MM.1S (cell line): Measurements from ENCODE around the gene CCDC88B.

Experiments
- DNase-seq: peaks from one replicate; pipeline ENCODE4 v3.0.0-alpha.2; 2015
- H2AFZ ChIP-seq: fragments of 300-600 bp; sonication (generic); 2 replicates; pipeline ENCODE4 v1.6.0; 2016; ENCODE audit warnings: antibody characterized with exemption, low read length
- H3F3A ChIP-seq: fragments of 300-600 bp; sonication (generic); 2 replicates; pipeline ENCODE4 v1.6.1; 2016; ENCODE audit warnings: mild to moderate bottlenecking, antibody characterized with exemption, low read length, moderate library complexity, mixed read lengths; ENCODE audit not compliant: insufficient read depth
- H3K27ac ChIP-seq: fragments of 300-600 bp; sonication (generic); 2 replicates; pipeline ENCODE4 v1.5.1; 2016; ENCODE audit warnings: mild to moderate bottlenecking, low read length
- H3K27me3 ChIP-seq: fragments of 300-600 bp; sonication (generic); replicated peaks from 2 replicates; pipeline ENCODE4 v1.6.0; 2016; ENCODE audit warnings: low read length; ENCODE audit not compliant: insufficient read depth
- H3K36me3 ChIP-seq: fragments of 300-600 bp; sonication (generic); replicated peaks from 2 replicates; pipeline ENCODE4 v1.6.1; 2016; ENCODE audit warnings: mild to moderate bottlenecking, low read length, mixed read lengths; ENCODE audit not compliant: insufficient read depth
- H3K4me1 ChIP-seq: fragments of 300-600 bp; sonication (generic); 2 replicates; pipeline ENCODE4 v1.6.1; 2016; ENCODE audit warnings: low read length, mixed read lengths
- H3K4me2 ChIP-seq: fragments of 300-600 bp; sonication (generic); 2 replicates; pipeline ENCODE4 v1.6.0; 2016; ENCODE audit warnings: low read depth, low read length
- H3K4me3 ChIP-seq: fragments of 300-600 bp; sonication (generic); 2 replicates; pipeline ENCODE4 v1.5.1; 2016; ENCODE audit warnings: low read length, mixed read lengths
- H3K79me2 ChIP-seq: fragments of 300-600 bp; sonication (generic); 2 replicates; pipeline ENCODE4 v1.6.1; 2016; ENCODE audit warnings: mixed run types, low read length, mixed read lengths
- H3K9ac ChIP-seq: fragments of 300-600 bp; sonication (generic); 2 replicates; pipeline ENCODE4 v1.6.1; 2016; ENCODE audit warnings: low read length, mixed read lengths
- H3K9me2 ChIP-seq: fragments of 300-600 bp; sonication (generic); replicated peaks from 2 replicates; pipeline ENCODE4 v1.6.1; 2016; ENCODE audit warnings: mild to moderate bottlenecking, low read length, mixed read lengths; ENCODE audit not compliant: insufficient read depth
- H3K9me3 ChIP-seq: fragments of 300-600 bp; sonication (generic); replicated peaks from 2 replicates; pipeline ENCODE4 v1.6.1; 2016; ENCODE audit warnings: mild to moderate bottlenecking, low read length, mixed read lengths; ENCODE audit not compliant: insufficient read depth
- H4K20me1 ChIP-seq: fragments of 300-600 bp; sonication (generic); 2 replicates; pipeline ENCODE4 v1.6.1; 2016; ENCODE audit warnings: mild to moderate bottlenecking, low read length, moderate library complexity, mixed read lengths; ENCODE audit not compliant: insufficient read depth
- CTCF ChIP-seq: fragments of 300-600 bp; sonication (generic); IDR thresholded peaks from 2 replicates; pipeline ENCODE4 v1.5.1; 2016; ENCODE audit warnings: antibody characterized with exemption, low read length, mixed read lengths
- EZH2 ChIP-seq: fragments of 300-600 bp; sonication (generic); optimal IDR thresholded peaks from 2 replicates; pipeline ENCODE3; 2017; ENCODE audit warnings: low read depth, mild to moderate bottlenecking, antibody characterized with exemption, low read length, mixed read lengths
- EZH2phosphoT487 ChIP-seq: fragments of 300-600 bp; sonication (generic); IDR thresholded peaks from 2 replicates; pipeline ENCODE4 v1.6.1; 2018; ENCODE audit warnings: antibody characterized with exemption, low read length

CCDC88B gene

GRCh38 chr11:64339754-64340408, at the start of gene CCDC88B:
Gene CCDC88B (plus strand): TSS chr11:64340204. CDS start chr11:64340267, 63 bp downstream.
- no peaks in the 10 kb centered on the region for H3K9me2 ChIP-seq
- H3K4me3 ChIP-seq: peak within 1 kb of the TSS; percentile 85
- H3K4me1 ChIP-seq: peaks cover 7% of the 10 kb centered on the region
- peak within 1 kb of the TSS; percentile 94 for H3K4me2 ChIP-seq
- H3F3A ChIP-seq: peaks cover 9% of the 10 kb centered on the region
- no peaks in the 10 kb centered on the region for H3K9me3 ChIP-seq
- DNase-seq: peak; percentile 84
- TF ChIP-seq EZH2 (no peak), EZH2phosphoT487 (no peak), CTCF (no peak)
- H2AFZ ChIP-seq: peak within 1 kb of the TSS; percentile 80
- H3K9ac ChIP-seq: peak within 1 kb of the TSS; percentile 78
- H3K27ac ChIP-seq: peak within 1 kb of the TSS; percentile 53; the same call in 1 of the 2 replicates
- no peaks in the 10 kb centered on the region for H3K27me3 ChIP-seq
- peaks cover 39% of the 10 kb centered on the region for H3K79me2 ChIP-seq
- H3K36me3 ChIP-seq: no peaks in the 10 kb centered on the region
- H4K20me1 ChIP-seq: no peaks in the 10 kb centered on the region

- Histone ChIP-seq H3K27me3 (peaks cover 45% of the 10 kb centered on the region), H3K36me3 (no peaks in the 10 kb centered on the region), H4K20me1 (no peaks in the 10 kb centered on the region), H3K4me1 (0 out of 2 replicates have a peak, but pooled peaks cover 3% of the 10 kb centered on the region), H3K4me2 (no peak overlapping the region), H3K4me3 (no peak overlapping the region), H3K9me3 (no peaks in the 10 kb centered on the region), H3K27ac (no peak overlapping the region), H3K79me2 (peaks cover 3% of the 10 kb centered on the region; the same call in 1 of the 2 replicates), H3K9me2 (no peaks in the 10 kb centered on the region), H3K9ac (no peak overlapping the region), H3F3A (peaks cover 8% of the 10 kb centered on the region; the same call in 1 of the 2 replicates), H2AFZ (no peak overlapping the region)
- no peak for TF ChIP-seq EZH2
- TF ChIP-seq EZH2phosphoT487: no peak
- TF ChIP-seq CTCF: no peak
- peak; percentile 1 for DNase-seq
Measured at GRCh38 chr11:64290352-64291261, 49.4 kb upstream of the CCDC88B start.

GRCh38 chr11:64291262-64291751, 48.7 kb upstream of the CCDC88B start, which contains the start of gene KCNK4:
Gene KCNK4 (plus strand): TSS chr11:64291302. CDS start chr11:64293019, 1,717 bp downstream.
- H3K27me3 ChIP-seq: peaks cover 52% of the 10 kb centered on the region
- H3K4me2 ChIP-seq: peak within 1 kb of the TSS; percentile 12; the same call in 1 of the 2 replicates
- H3K4me3 ChIP-seq: no peak within 1 kb of the TSS

More at GRCh38 chr11:64291262-64291751, 48.7 kb upstream of the CCDC88B start, which contains the start of gene KCNK4:
- Histone ChIP-seq H3F3A (peaks cover 8% of the 10 kb centered on the region; the same call in 1 of the 2 replicates), H3K4me1 (0 out of 2 replicates have a peak, but pooled peaks cover under 1% of the 10 kb centered on the region), H3K9ac (no peak within 1 kb of the TSS), H4K20me1 (no peaks in the 10 kb centered on the region), H3K27ac (no peak within 1 kb of the TSS), H3K9me3 (no peaks in the 10 kb centered on the region), H3K79me2 (no peaks in the 10 kb centered on the region; the same call in 1 of the 2 replicates), H3K36me3 (no peaks in the 10 kb centered on the region), H2AFZ (no peak within 1 kb of the TSS), H3K9me2 (no peaks in the 10 kb centered on the region)
- no peak for DNase-seq
- TF ChIP-seq CTCF (no peak), EZH2phosphoT487 (no peak), EZH2 (no peak)
